K562 (cell line): ENCODE data around the gene RTP5. TPM values are rescaled to one million over a fixed set of nuclear protein-coding genes. Genes with fewer than 3 reads are reported as not detected.
A peak's percentile ranks its signal among the peaks of the same experiment; 100 is the strongest.

Experiments used
- BHLHE40 ChIP-seq: IDR thresholded peaks from 2 replicates; pipeline ENCODE4 v1.6.1; 2011; ENCODE audit warnings: low read length, improper control_type of control experiment
- EP400 ChIP-seq: fragments of 450-650 bp; IDR thresholded peaks from 2 replicates; pipeline ENCODE4 v1.6.1; 2017; ENCODE audit warnings: antibody characterized with exemption, mild to moderate bottlenecking, moderate library complexity
- L3MBTL2 ChIP-seq: fragments of 450-650 bp; IDR thresholded peaks from 2 replicates; pipeline ENCODE4 v1.6.1; 2016; ENCODE audit warnings: mild to moderate bottlenecking, moderate library complexity
- LCOR ChIP-seq: sonication (generic); formaldehyde crosslinking; IDR thresholded peaks from 2 replicates; pipeline ENCODE4 v1.8.0; 2022; ENCODE audit warnings: mild to moderate bottlenecking, missing genetic modification reagents
- MBD2 ChIP-seq: sonication (generic); IDR thresholded peaks from 2 replicates; pipeline ENCODE4 v1.6.1; 2016; ENCODE audit warnings: low read depth, borderline replicate concordance
- NFE2L1 ChIP-seq: fragments of 450-650 bp; IDR thresholded peaks from 2 replicates; pipeline ENCODE4 v1.6.1; 2016; ENCODE audit warnings: missing genetic modification characterization, low read depth, mild to moderate bottlenecking, missing compliant biosample characterization, moderate library complexity, borderline replicate concordance
- NRF1 ChIP-seq, 2 experiments: fragments of 450-650 bp; IDR thresholded peaks in 1 of 2; conservative IDR thresholded peaks in 1 of 2; 2 replicates each; pipeline ENCODE4 v1.6.1; 2014; ENCODE audit warnings: mild to moderate bottlenecking in 2 of 2
- POLR2G ChIP-seq: fragments of 200-400 bp; formaldehyde crosslinking; IDR thresholded peaks from 2 replicates; pipeline ENCODE4 v1.6.1; 2017; ENCODE audit warnings: low read depth, mild to moderate bottlenecking, antibody characterized with exemption, low read length, moderate library complexity
- RB1 ChIP-seq: fragments of 450-650 bp; IDR thresholded peaks from 2 replicates; pipeline ENCODE4 v1.6.1; 2017; ENCODE audit warnings: low read depth, mild to moderate bottlenecking
- RBBP5 ChIP-seq: fragments of 200-600 bp; sonication (generic); IDR thresholded peaks from 2 replicates; pipeline ENCODE4 v1.6.1; 2012; ENCODE audit warnings: borderline replicate concordance, mild to moderate bottlenecking, low read length, control low read depth, inconsistent platforms; ENCODE audit not compliant: insufficient read depth, poor library complexity, severe bottlenecking
- SMARCE1 ChIP-seq: fragments of 450-650 bp; IDR thresholded peaks from 2 replicates; pipeline ENCODE4 v1.7.1; 2016; ENCODE audit warnings: mild to moderate bottlenecking
- SRSF3 ChIP-seq: fragments of 200-400 bp; formaldehyde crosslinking; IDR thresholded peaks from 2 replicates; pipeline ENCODE4 v1.6.1; 2016; ENCODE audit warnings: mild to moderate bottlenecking, low read length, moderate library complexity; ENCODE audit not compliant: insufficient read depth
- SUPT5H ChIP-seq: fragments of 450-650 bp; IDR thresholded peaks from 2 replicates; pipeline ENCODE4 v1.6.1; 2016
- ZNF146 ChIP-seq: IDR thresholded peaks from one replicate; pipeline ENCODE4 v1.6.1; 2018; ENCODE audit warnings: missing compliant biosample characterization; ENCODE audit not compliant: unreplicated experiment
- polyA plus RNA-seq, 8 experiments: library from polyadenylated mRNA; depleted of rRNA in 4 of 8; stranded (reverse) in 5 of 8; unstranded in 3 of 8; fragments of >200 nt; fragmentation: Nextera tagmentation in 2 of 8; fragmentation: Illumina TruSeq in 1 of 8; extraction: Ambion mirVana in 2 of 8; extraction: Trizol in 1 of 8; gene quantifications; 2 replicates each; pipeline versions ENCODE4 v1.2.1 to v1.2.3, GENCODE V29; 2011 to 2014; ENCODE audit warnings: inconsistent platforms in 1 of 8, missing spikeins in 1 of 8
- total RNA-seq, 7 experiments: library from RNA; depleted of rRNA in 6 of 7; stranded (reverse); fragments of >200 nt in 6 of 7; fragmentation: Illumina TruSeq in 2 of 7; extraction: Trizol in 2 of 7; gene quantifications; 2 replicates each; pipeline versions ENCODE4 v1.2.1 to v1.2.3, GENCODE V29; 2011 to 2021; ENCODE audit warnings: low replicate concordance in 1 of 7
- TF ChIP-seq, protein P1 (sequence below): IDR thresholded peaks from 2 replicates; pipeline ENCODE4 v1.6.1; 2011; ENCODE audit warnings: borderline replicate concordance, low read depth, mild to moderate bottlenecking, moderate library complexity, low read length; ENCODE audit not compliant: insufficient read depth, poor library complexity, severe bottlenecking
- TF ChIP-seq, protein P2 (sequence below): sonication (generic); formaldehyde crosslinking; IDR thresholded peaks from 2 replicates; pipeline ENCODE4 v1.8.1; 2023; ENCODE audit warnings: missing genetic modification reagents, mild to moderate bottlenecking, borderline replicate concordance
- TF ChIP-seq, protein P3 (sequence below): sonication (generic); formaldehyde crosslinking; IDR thresholded peaks from 2 replicates; pipeline ENCODE4 v1.9.0; 2022; ENCODE audit warnings: mild to moderate bottlenecking, missing genetic modification reagents
- TF ChIP-seq, protein P4 (sequence below): sonication (generic); formaldehyde crosslinking; IDR thresholded peaks from 2 replicates; pipeline ENCODE4 v1.5.0; 2020; ENCODE audit warnings: missing genetic modification reagents

Gene RTP5
- total and polyA plus RNA-seq, 9 of the 15 experiments (the other 6 are each of a cell fraction or from before 2014, with no cell fraction given), result not detected

DNA sequence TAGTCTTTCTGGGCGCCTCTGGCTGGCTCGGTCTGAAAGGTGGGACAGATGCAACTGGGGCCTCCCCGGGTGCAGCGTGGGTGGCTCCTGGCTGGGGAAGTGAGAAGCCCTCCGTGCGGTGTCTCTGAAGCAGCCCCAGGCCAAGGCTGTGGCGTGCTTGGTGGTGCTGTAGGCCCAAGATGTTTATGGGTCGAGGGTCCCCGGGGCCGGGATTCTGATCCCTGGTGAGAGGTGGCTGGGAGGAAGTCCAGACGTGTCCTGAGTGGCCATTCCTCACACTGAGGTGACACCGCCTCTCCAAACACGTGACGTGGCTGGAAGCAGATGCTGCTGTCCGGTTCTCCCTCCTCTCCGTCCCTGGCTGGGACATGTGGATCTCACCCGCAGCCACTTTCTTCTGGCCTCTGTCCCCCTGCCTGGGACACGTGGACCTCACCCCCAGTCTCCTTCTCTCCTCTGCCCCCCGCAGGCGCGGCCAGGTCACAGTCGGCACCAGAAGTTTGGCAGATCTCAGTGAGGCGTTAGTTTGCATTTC is 12.6 kb downstream of the RTP5 start (continued):
- TF ChIP-seq SRSF3 (no peak), RB1 (peak; percentile 4; the same call in 1 of the 2 replicates), SMARCE1 (0 out of 2 replicates have a peak, but pooled peaks have one; percentile 32), NRF1 (conservative IDR thresholded peaks at IDR 0.05 in 1 of 2, IDR thresholded peaks at IDR 0.05 in 1 of 2) (peak; percentile 58 to 64), BHLHE40 (no peak), RBBP5 (peak; percentile 27), LCOR (0 out of 2 replicates have a peak, but pooled peaks have one; percentile 8), ZNF146 (CRISPR knock-in tag) (no peak), NFE2L1 (tag) (no peak), L3MBTL2 (peak; percentile 75), EP400 (peak; percentile 66; the same call in 1 of the 2 replicates), SUPT5H (0 out of 2 replicates have a peak, but pooled peaks have one; percentile 34), MBD2 (no peak), POLR2G (0 out of 2 replicates have a peak, but pooled peaks have one; percentile 17)
- TF ChIP-seq, protein P1, sequence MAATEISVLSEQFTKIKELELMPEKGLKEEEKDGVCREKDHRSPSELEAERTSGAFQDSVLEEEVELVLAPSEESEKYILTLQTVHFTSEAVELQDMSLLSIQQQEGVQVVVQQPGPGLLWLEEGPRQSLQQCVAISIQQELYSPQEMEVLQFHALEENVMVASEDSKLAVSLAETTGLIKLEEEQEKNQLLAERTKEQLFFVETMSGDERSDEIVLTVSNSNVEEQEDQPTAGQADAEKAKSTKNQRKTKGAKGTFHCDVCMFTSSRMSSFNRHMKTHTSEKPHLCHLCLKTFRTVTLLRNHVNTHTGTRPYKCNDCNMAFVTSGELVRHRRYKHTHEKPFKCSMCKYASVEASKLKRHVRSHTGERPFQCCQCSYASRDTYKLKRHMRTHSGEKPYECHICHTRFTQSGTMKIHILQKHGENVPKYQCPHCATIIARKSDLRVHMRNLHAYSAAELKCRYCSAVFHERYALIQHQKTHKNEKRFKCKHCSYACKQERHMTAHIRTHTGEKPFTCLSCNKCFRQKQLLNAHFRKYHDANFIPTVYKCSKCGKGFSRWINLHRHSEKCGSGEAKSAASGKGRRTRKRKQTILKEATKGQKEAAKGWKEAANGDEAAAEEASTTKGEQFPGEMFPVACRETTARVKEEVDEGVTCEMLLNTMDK, result peak; percentile 56
- TF ChIP-seq, protein P2, sequence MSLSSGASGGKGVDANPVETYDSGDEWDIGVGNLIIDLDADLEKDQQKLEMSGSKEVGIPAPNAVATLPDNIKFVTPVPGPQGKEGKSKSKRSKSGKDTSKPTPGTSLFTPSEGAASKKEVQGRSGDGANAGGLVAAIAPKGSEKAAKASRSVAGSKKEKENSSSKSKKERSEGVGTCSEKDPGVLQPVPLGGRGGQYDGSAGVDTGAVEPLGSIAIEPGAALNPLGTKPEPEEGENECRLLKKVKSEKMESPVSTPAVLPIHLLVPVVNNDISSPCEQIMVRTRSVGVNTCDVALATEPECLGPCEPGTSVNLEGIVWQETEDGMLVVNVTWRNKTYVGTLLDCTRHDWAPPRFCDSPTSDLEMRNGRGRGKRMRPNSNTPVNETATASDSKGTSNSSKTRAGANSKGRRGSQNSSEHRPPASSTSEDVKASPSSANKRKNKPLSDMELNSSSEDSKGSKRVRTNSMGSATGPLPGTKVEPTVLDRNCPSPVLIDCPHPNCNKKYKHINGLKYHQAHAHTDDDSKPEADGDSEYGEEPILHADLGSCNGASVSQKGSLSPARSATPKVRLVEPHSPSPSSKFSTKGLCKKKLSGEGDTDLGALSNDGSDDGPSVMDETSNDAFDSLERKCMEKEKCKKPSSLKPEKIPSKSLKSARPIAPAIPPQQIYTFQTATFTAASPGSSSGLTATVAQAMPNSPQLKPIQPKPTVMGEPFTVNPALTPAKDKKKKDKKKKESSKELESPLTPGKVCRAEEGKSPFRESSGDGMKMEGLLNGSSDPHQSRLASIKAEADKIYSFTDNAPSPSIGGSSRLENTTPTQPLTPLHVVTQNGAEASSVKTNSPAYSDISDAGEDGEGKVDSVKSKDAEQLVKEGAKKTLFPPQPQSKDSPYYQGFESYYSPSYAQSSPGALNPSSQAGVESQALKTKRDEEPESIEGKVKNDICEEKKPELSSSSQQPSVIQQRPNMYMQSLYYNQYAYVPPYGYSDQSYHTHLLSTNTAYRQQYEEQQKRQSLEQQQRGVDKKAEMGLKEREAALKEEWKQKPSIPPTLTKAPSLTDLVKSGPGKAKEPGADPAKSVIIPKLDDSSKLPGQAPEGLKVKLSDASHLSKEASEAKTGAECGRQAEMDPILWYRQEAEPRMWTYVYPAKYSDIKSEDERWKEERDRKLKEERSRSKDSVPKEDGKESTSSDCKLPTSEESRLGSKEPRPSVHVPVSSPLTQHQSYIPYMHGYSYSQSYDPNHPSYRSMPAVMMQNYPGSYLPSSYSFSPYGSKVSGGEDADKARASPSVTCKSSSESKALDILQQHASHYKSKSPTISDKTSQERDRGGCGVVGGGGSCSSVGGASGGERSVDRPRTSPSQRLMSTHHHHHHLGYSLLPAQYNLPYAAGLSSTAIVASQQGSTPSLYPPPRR, result no peak
- TF ChIP-seq, protein P3, sequence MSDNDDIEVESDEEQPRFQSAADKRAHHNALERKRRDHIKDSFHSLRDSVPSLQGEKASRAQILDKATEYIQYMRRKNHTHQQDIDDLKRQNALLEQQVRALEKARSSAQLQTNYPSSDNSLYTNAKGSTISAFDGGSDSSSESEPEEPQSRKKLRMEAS (CRISPR knock-in tag), result peak; percentile 84
- TF ChIP-seq, protein P4, sequence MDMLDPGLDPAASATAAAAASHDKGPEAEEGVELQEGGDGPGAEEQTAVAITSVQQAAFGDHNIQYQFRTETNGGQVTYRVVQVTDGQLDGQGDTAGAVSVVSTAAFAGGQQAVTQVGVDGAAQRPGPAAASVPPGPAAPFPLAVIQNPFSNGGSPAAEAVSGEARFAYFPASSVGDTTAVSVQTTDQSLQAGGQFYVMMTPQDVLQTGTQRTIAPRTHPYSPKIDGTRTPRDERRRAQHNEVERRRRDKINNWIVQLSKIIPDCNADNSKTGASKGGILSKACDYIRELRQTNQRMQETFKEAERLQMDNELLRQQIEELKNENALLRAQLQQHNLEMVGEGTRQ (CRISPR knock-in tag), result peak; percentile 65
